Measurements from ENCODE around the gene MAPK7. TPM values are rescaled to one million over a fixed set of nuclear protein-coding genes. Genes with fewer than 3 reads are reported as not detected.

Gene MAPK7
- total RNA-seq, 1 donor from 2014 or later, result 25.1 TPM

DNA sequence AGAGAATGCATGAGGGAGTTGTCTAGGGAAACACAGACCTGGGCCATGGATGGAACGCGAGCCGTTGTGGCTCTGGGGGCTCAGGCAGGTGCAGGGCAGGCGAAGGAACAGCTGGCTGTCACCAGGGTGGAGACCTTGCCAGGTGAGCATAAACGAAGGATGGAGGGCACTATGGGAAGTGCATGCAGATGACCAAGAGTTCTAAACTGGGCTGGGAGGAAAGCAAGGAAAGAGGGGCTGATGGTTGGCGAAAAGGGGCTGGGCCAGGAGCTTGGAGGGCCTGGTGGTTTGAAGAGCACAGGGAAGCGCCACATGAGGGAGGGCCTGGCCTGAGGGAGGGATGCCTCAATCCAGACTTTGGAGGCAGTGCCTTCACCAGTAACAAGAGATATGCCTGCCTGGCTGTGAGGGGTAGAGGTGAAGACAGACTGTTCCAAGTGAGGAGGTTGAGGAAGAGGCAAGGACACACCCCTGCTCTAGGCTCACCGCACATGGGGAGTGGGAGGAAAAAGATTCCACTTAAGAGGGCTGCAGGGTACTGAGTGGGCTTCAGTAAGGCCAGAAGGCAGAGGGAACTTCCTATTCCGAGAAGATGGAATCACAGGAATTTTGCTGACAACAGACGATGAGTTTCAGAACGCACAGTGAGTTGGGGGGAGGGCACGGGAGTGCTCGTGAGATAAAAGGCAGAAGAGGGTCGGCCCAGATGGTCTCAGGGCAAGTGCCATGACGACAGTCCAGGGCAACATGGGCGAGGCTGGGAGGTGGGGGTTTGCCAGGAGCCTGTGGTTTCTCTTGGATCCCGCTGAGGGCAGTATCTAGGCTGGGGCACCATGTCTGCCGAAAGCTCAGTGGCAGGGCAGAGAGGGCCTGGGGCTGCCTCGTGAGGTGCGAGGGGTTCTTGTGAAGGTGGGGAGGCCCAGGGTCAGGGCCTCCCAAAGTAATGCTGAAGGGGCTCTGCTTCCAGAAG, 36.4 kb upstream of the MAPK7 start:
- no peaks in the 10 kb centered on the region for H3K9me3 Mint-ChIP-seq (ENCODE audit: unreplicated experiment)
- peaks cover 2% of the 10 kb centered on the region for H3K36me3 Mint-ChIP-seq (ENCODE audit: low read depth, unreplicated experiment)
- Histone ChIP-seq H3K4me1 (ENCODE audit: insufficient read depth, low read length) (peaks cover 21% of the 10 kb centered on the region), H3K9me3 (ENCODE audit: insufficient read depth, low read depth, low read length) (no peaks in the 10 kb centered on the region), H3K36me3 (ENCODE audit: insufficient read depth, low read length) (no peaks in the 10 kb centered on the region), H3K79me2 (ENCODE audit: insufficient read depth, low read length) (no peaks in the 10 kb centered on the region), H3K27me3 (ENCODE audit: insufficient read depth, low read length) (no peaks in the 10 kb centered on the region), H2AFZ (ENCODE audit: low read depth, low read length) (no peak overlapping the region), H3K4me2 (ENCODE audit: low read length) (peak overlapping the region; percentile 44), H3K27ac (ENCODE audit: low read depth, low read length) (no peak overlapping the region), H4K20me1 (ENCODE audit: insufficient read depth, low read length) (no peaks in the 10 kb centered on the region), H3K9ac (ENCODE audit: low read length) (no peak overlapping the region), H3K4me3 (ENCODE audit: insufficient read depth, low read depth, low read length) (no peak overlapping the region)
- no peak overlapping the region for H3K4me3 Mint-ChIP-seq (ENCODE audit: unreplicated experiment)
- H3K4me1 Mint-ChIP-seq (ENCODE audit: low read depth, unreplicated experiment), result peaks cover 32% of the 10 kb centered on the region
- no peak for TF ChIP-seq EZH2 (IDR thresholded peaks at IDR 0.05; ENCODE audit: insufficient read depth, low read length)
- TF ChIP-seq, protein P1, sequence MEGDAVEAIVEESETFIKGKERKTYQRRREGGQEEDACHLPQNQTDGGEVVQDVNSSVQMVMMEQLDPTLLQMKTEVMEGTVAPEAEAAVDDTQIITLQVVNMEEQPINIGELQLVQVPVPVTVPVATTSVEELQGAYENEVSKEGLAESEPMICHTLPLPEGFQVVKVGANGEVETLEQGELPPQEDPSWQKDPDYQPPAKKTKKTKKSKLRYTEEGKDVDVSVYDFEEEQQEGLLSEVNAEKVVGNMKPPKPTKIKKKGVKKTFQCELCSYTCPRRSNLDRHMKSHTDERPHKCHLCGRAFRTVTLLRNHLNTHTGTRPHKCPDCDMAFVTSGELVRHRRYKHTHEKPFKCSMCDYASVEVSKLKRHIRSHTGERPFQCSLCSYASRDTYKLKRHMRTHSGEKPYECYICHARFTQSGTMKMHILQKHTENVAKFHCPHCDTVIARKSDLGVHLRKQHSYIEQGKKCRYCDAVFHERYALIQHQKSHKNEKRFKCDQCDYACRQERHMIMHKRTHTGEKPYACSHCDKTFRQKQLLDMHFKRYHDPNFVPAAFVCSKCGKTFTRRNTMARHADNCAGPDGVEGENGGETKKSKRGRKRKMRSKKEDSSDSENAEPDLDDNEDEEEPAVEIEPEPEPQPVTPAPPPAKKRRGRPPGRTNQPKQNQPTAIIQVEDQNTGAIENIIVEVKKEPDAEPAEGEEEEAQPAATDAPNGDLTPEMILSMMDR (IDR thresholded peaks at IDR 0.05; ENCODE audit: insufficient read depth, low read depth, low read length), result no peak
- H3K27me3 Mint-ChIP-seq (ENCODE audit: low read depth, unreplicated experiment), result no peaks in the 10 kb centered on the region
- no peak for FAIRE-seq
- DNase-seq (ENCODE audit: low read depth), result peak; percentile 29
- peak overlapping the region; percentile 70 for H3K27ac Mint-ChIP-seq (ENCODE audit: unreplicated experiment)

DNA sequence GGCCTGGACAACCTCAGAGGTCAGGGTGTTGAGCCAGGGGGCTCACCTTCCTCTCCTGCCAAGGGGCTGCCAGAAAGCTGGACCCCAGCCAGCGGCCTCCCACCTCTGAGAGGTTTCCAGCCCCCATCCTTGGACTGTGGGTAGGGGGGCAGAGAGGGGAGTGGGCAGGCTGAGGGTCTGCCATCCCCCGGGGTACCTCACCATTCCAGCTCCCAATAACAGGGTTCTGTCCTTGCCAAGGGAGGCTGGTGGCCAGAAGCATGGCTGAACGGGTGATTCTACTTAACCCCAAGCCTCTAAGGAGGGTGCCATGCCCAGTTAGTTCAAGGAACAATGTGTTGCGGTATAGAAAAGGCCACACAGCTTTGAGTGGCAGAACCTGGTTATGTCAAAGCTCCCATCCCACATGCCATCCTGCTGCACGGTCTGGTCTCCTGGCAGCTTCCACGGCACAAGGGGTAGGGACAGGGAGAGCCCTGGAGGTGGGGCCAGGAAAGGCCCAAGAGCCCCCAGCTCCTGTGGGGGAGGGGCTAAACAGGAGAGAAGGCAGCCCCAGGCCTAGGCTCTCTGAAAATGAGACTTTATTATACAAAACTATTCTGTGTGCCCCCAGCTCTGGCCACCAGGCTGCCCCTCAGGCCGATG, 35.6 kb upstream of the MAPK7 start:
- no peak for FAIRE-seq
- no peak overlapping the region for H3K4me2 ChIP-seq (ENCODE audit: low read length)
- H3K9ac ChIP-seq (ENCODE audit: low read length), result no peak overlapping the region
- H3K4me3 ChIP-seq (ENCODE audit: insufficient read depth, low read depth, low read length), result no peak overlapping the region
- peaks cover 29% of the 10 kb centered on the region for H3K4me1 ChIP-seq (ENCODE audit: insufficient read depth, low read length)
- no peak overlapping the region for H2AFZ ChIP-seq (ENCODE audit: low read depth, low read length)
- Mint-ChIP-seq H3K9me3 (ENCODE audit: unreplicated experiment) (no peaks in the 10 kb centered on the region), H3K36me3 (ENCODE audit: low read depth, unreplicated experiment) (no peaks in the 10 kb centered on the region), H3K4me1 (ENCODE audit: low read depth, unreplicated experiment) (peaks cover 28% of the 10 kb centered on the region), H3K4me3 (ENCODE audit: unreplicated experiment) (no peak overlapping the region), H3K27ac (ENCODE audit: unreplicated experiment) (no peak overlapping the region), H3K27me3 (ENCODE audit: low read depth, unreplicated experiment) (no peaks in the 10 kb centered on the region)
- no peaks in the 10 kb centered on the region for H3K36me3 ChIP-seq (ENCODE audit: insufficient read depth, low read length)
- H4K20me1 ChIP-seq (ENCODE audit: insufficient read depth, low read length), result no peaks in the 10 kb centered on the region
- H3K27ac ChIP-seq (ENCODE audit: low read depth, low read length), result no peak overlapping the region
- H3K79me2 ChIP-seq (ENCODE audit: insufficient read depth, low read length), result no peaks in the 10 kb centered on the region
- H3K9me3 ChIP-seq (ENCODE audit: insufficient read depth, low read depth, low read length), result no peaks in the 10 kb centered on the region
- no peaks in the 10 kb centered on the region for H3K27me3 ChIP-seq (ENCODE audit: insufficient read depth, low read length)
- DNase-seq (ENCODE audit: low read depth), result no peak
- TF ChIP-seq EZH2 (IDR thresholded peaks at IDR 0.05; ENCODE audit: insufficient read depth, low read length), result no peak
- TF ChIP-seq, protein P1 (IDR thresholded peaks at IDR 0.05; ENCODE audit: insufficient read depth, low read depth, low read length), result no peak
